Stimulated activated naive CD4-positive, alpha-beta T cell treated with Interleukin-2 at 50 U/mL for 16 hours (primary cell): ENCODE results near the gene MFSD11.
"Not testable (repeated sequence)": the region's sequence is repeated elsewhere in the genome, so short reads cannot be mapped to it uniquely, and the experiment has no call there.

Experiments
- DNase-seq: peaks from one replicate; lab custom pipeline; 2025; lab: John Stamatoyannopoulos, UW

The MFSD11 gene

DNA sequence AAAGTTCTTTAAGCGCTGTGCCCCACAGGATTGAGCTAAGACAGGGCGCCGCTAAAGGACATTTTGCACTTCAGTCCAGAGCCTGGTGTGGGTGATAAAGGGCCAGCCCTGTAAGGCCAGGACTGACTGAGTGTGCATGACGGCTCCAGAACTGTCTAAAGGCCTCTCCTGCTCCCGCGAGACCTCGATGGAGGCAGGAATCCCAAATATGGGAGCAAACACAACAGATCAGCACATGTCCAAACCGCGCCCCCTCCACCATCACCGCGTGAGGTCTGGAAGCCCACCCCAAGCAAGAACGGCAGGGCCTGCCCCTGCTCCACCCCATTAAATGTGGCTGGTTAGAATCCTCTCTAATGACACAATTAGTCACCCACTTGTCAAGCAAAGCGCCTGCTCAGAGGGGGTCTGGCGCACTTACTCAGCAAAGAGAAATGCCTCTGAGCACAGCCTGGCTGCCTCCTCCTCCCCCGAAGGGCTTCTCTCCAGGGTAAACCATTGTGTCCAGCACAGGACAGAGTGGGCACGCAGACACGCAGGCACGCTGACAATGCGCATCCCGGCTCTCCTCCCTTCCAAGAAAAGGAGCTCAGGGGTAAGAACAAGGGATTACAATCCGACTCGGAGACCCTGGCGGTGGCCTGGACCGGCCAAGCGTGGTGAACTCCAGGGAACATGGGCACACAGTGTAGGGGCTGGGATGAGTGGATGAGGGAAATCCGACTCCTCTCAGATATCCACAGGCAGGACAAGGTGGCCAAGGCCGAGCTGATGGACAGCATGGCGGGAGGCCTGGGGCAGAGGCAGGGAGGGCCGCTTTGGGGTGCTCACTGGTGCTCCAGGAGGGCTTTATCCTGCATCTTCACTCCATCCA is 28.6 kb upstream of the MFSD11 start:
- no peak for DNase-seq

- DNase-seq, result not testable (repeated sequence)
Measured at GRCh38 chr17:76709951-76710862, 27.7 kb upstream of the MFSD11 start.

GRCh38 chr17:76710863-76711611 is 26.9 kb upstream of the MFSD11 start, which contains the start of gene MXRA7:
Gene MXRA7 (minus strand): TSS chr17:76710965. CDS start chr17:76710946, 19 bp downstream.
- DNase-seq, result peak; percentile 53

- not testable (repeated sequence) for DNase-seq
Measured at GRCh38 chr17:76712321-76712720, 25.6 kb upstream of the MFSD11 start.

GRCh38 chr17:76713765-76714164 is 24.2 kb upstream of the MFSD11 start:
- no peak for DNase-seq

GRCh38 chr17:76714336-76714735 is 23.6 kb upstream of the MFSD11 start:
- DNase-seq, result no peak

DNA sequence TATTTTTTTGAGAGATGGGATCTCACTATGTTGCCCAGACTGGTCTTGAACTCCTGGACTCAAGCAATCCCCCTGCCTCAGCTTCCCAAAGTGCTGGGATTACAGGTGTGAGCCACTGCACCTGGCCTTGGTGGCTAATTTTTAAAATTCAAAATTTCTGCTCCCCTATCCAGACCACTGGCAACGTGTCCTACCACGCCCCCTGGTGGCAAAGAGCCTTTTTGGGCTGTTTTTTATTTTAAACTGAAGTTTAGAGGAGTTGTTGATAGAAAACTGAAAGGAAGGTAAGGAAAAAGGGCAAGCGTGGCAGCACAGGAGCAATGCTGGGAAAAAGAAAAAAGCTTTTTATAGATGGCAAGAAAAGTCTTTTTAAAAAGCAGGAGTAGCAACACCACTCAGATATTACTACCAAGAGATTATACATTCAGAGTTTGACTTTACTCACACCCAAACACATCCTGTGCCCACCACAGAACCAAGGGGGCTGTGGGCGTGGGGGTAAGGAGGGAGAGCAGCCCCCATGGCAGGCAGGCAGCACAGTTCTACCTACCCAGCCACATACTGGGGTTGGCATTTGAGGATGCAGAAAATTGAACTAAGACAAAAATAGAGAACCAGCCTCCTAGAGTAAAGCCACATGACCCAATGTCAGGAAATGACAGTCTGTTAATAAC is 23.0 kb upstream of the MFSD11 start:
- peak; percentile 62 for DNase-seq

DNA sequence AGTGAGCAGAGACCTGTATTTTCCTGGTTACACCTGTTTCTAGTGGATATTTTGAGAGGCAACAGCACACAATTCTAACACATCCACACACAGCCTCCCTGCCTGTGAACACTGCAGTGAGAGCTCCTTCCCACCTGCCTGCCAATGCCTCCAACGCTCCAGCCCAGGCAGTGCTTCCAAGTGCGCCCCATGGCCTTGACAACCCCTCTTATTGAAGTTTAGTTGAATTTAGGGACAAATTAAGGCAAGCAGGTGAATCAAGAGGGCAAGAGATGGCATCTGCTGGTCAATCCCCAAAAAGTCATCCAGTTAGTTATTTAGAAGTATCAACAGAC is 22.5 kb upstream of the MFSD11 start:
- no peak for DNase-seq

DNA sequence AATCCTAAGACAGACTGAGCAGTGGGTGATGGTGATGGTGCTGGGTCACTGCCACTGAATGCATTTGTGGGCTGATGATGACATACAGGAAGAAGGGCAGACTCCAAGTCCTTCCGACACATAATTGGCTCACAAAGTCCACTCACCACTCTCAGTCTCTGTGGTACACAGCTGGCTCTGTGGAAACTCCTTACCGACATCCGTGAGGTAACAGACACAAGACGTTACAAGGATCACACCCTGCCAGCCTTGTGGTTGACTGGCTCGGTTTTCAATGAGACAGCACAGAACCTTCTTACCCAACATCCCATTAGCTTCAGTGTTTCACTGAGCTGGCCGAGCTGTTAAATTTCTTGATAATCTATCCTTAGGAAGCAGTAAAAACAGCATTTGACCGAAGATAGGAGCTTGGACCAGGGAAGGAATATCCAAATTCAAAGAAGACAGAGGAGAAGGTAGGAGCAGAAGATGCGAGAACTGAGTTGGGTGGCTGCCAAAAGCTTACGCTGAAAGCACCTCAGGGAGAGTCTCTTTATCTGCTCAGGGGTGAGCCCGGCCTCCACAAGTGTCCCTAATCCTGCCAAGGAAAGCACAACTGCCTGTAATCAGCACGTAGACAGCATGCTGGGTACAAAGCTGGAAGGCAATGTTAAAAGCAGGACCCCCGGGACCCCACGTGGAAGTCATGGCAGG is 21.6 kb upstream of the MFSD11 start:
- DNase-seq, result peak; percentile 15

- no peak for DNase-seq
Measured at GRCh38 chr17:76716839-76717215, 21.1 kb upstream of the MFSD11 start.

- no peak for DNase-seq
Measured at GRCh38 chr17:76718516-76718915, 19.4 kb upstream of the MFSD11 start.

GRCh38 chr17:76720211-76720610 is 17.7 kb upstream of the MFSD11 start:
- no peak for DNase-seq

- no peak for DNase-seq
Measured at GRCh38 chr17:76720941-76721340, 17.0 kb upstream of the MFSD11 start.

DNA sequence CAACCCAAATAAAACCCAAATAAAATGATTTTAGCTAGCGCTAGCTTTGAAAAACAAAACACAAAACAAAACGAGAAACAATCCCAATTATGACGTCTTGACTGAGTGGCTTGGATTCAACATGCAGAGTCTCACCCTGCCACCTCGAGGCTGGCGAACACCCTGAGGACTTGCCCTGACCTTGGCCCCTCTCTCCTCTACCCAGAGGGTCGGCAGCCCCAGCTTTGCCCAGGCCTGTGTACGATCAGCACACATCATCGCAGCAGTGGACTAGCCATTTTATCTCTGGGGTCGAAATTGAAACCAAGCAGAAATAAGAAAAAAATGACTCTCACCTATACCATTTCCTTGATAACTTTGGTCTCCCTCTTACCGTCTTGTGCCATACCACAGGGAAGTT is 16.5 kb upstream of the MFSD11 start:
- no peak for DNase-seq

DNA sequence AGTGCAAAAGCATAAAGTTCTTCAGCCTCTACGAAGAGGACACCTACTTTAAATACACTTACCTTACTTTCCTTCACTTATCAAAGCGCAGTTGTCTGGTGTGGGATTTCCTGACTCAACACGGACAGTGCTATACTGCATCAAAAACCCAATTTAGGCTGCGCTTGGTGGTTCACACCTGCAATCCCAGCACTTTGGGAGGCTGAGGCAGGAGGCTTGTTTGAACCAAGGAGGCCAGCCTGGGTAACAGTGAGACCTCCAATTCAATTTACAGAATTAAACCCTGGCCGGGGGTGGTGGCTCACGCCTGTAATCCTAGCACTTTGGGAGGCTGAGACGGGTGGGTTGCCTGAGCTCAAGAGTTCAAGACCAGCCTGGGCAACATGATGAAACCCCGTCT is 15.6 kb upstream of the MFSD11 start:
- DNase-seq, result no peak

- not testable (repeated sequence) for DNase-seq
Measured at GRCh38 chr17:76722977-76723376, 14.9 kb upstream of the MFSD11 start.

DNA sequence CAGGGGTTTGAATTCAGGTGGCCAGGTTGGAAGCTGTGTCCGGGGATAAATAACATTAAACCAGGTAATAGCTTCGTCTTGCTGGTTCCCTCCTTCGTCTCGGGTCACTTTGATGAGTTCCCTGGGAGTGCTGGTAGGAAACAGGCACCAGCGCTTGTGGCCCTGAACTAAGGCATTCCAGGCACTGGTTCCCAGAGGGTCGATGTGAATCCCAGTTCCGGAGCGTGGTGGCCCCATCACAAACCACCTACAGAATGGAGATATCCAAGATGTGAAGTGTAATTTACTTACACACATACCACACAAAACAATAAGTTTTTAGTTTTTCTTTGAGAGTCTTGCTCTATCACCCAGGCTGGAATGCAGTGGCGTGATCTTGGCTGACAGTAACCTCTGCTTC is 14.1 kb upstream of the MFSD11 start:
- DNase-seq, result no peak

GRCh38 chr17:76725580-76726230 is 12.2 kb upstream of the MFSD11 start:
- DNase-seq, result peak; percentile 73

GRCh38 chr17:76726231-76726775 is 11.6 kb upstream of the MFSD11 start, which contains the start of gene JMJD6:
Gene JMJD6 (minus strand): TSS chr17:76726606. CDS start chr17:76726475, 131 bp downstream.
- peak; percentile 96 for DNase-seq
